ENCODE results near the gene TMEM132E. TPM values are rescaled to one million over a fixed set of nuclear protein-coding genes. Genes with fewer than 3 reads are reported as not detected.

TMEM132E gene
- total RNA-seq, 2 donors from 2014 or later, result not detected

- Mint-ChIP-seq H3K9me3 (no peaks in the 10 kb centered on the region), H3K27ac (no peak overlapping the region), H3K4me1 (ENCODE audit: low read depth in 2 of 2) (peaks cover 0 to 4% of the 10 kb centered on the region in 2 donors), H3K36me3 (no peaks in the 10 kb centered on the region), H3K4me3 (no peak overlapping the region), H3K27me3 (peaks cover 49 to 61% of the 10 kb centered on the region in 2 donors)
- no peak for DNase-seq (ENCODE audit: low spot score)
- no peak for ATAC-seq
Measured at GRCh38 chr17:34578016-34578415, 1.4 kb upstream of the TMEM132E start.

- Mint-ChIP-seq H3K4me3 (peak overlapping the region; percentile 62), H3K27ac (no peak overlapping the region), H3K27me3 (peaks cover 52 to 61% of the 10 kb centered on the region in 2 donors), H3K9me3 (no peaks in the 10 kb centered on the region), H3K4me1 (ENCODE audit: low read depth in 2 of 2) (peaks cover 0 to 4% of the 10 kb centered on the region in 2 donors), H3K36me3 (no peaks in the 10 kb centered on the region)
- DNase-seq (ENCODE audit: low spot score) (no peak), ATAC-seq (no peak)
Measured at GRCh38 chr17:34578656-34579016, 746 bp upstream of the TMEM132E start.

DNA sequence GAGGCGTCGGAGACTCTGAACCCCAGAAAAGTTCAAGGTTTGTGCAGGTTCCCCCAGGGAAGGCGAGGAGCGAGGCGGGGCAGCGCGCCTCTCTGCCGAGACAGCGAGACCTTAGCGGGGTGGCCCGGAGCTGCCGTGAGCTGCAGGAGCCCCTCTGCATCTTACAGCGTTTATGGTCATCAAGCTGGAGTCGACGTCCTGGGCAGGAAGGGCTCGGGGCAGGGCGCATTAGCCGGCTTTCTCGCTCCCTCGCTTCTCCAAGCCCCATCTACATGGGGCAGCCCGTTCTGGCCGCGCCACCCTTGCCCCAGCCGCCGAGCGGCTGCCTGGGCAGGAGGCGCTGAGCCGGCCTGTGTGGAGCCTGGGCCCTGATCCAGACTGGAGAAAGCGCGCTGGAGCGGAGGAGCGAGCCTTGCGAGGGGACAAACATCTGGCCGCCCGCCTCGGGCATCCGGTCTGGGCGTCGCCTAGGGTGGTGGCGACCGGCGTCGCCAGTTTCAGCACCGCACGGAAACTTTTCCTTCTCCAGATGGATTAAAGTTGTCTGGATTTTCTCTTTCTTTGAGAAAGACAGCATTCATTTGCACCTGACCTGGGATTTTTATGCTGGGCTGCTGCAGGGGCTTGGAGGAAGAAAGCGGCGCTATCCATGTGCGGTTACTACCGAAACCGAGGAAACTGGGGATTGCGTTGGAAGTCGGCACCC, 750 bp downstream of the TMEM132E start:
- H3K27ac Mint-ChIP-seq, result no peak overlapping the region
- H3K4me3 Mint-ChIP-seq, result peak overlapping the region; percentile 22
- H3K27me3 Mint-ChIP-seq, result peaks cover 57% of the 10 kb centered on the region in 2 donors
- peaks cover 0 to 4% of the 10 kb centered on the region in 2 donors for H3K4me1 Mint-ChIP-seq (ENCODE audit: low read depth in 2 of 2)
- no peaks in the 10 kb centered on the region for H3K9me3 Mint-ChIP-seq
- DNase-seq (ENCODE audit: low spot score) (no peak), ATAC-seq (peak in 1 of 2 donors; percentile 34)
- no peaks in the 10 kb centered on the region for H3K36me3 Mint-ChIP-seq

- Mint-ChIP-seq H3K9me3 (no peaks in the 10 kb centered on the region), H3K36me3 (no peaks in the 10 kb centered on the region), H3K27me3 (peaks cover 56 to 58% of the 10 kb centered on the region in 2 donors), H3K4me3 (no peak overlapping the region), H3K4me1 (ENCODE audit: low read depth in 2 of 2) (peaks cover 0 to 4% of the 10 kb centered on the region in 2 donors), H3K27ac (no peak overlapping the region)
- DNase-seq (ENCODE audit: low spot score), result no peak
- no peak for ATAC-seq
Measured at GRCh38 chr17:34580685-34581445, 1.5 kb downstream of the TMEM132E start.

GRCh38 chr17:34581446-34582184, 2.2 kb downstream of the TMEM132E start:
- Mint-ChIP-seq H3K4me3 (no peak overlapping the region), H3K36me3 (no peaks in the 10 kb centered on the region), H3K27me3 (peaks cover 56 to 57% of the 10 kb centered on the region in 2 donors), H3K4me1 (ENCODE audit: low read depth in 2 of 2) (peaks cover 0 to 4% of the 10 kb centered on the region in 2 donors), H3K9me3 (no peaks in the 10 kb centered on the region), H3K27ac (no peak overlapping the region)
- no peak for DNase-seq (ENCODE audit: low spot score)
- ATAC-seq, result no peak

GRCh38 chr17:34582185-34582900, 3.0 kb downstream of the TMEM132E start:
- H3K36me3 Mint-ChIP-seq, result no peaks in the 10 kb centered on the region
- H3K27ac Mint-ChIP-seq, result no peak overlapping the region
- H3K4me1 Mint-ChIP-seq (ENCODE audit: low read depth in 2 of 2), result peaks cover 0 to 4% of the 10 kb centered on the region in 2 donors
- DNase-seq (ENCODE audit: low spot score), result no peak
- H3K9me3 Mint-ChIP-seq, result no peaks in the 10 kb centered on the region
- peaks cover 49 to 53% of the 10 kb centered on the region in 2 donors for H3K27me3 Mint-ChIP-seq
- no peak overlapping the region for H3K4me3 Mint-ChIP-seq
- no peak for ATAC-seq

DNA sequence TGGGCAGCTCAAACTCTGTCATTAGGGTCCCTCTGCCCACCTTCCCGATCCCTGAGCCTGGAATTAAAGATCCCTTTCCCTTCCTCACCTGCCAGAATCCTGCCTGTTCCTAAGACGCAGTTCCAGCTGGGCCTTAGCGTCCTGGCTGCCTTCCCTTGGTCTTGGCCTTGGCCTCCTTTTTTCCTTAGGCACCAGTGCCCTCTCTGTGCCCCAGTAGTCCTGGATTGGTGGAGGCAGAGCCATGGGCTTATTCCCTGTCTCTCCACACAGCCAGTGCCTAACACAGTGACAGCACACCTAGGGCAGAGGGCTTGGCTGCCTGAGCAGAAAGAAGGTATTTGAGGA, 3.5 kb downstream of the TMEM132E start:
- no peak overlapping the region for H3K27ac Mint-ChIP-seq
- no peaks in the 10 kb centered on the region for H3K9me3 Mint-ChIP-seq
- no peak for DNase-seq (ENCODE audit: low spot score)
- no peaks in the 10 kb centered on the region for H3K36me3 Mint-ChIP-seq
- H3K4me3 Mint-ChIP-seq, result no peak overlapping the region
- ATAC-seq, result no peak
- H3K27me3 Mint-ChIP-seq, result peaks cover 46 to 51% of the 10 kb centered on the region in 2 donors
- H3K4me1 Mint-ChIP-seq (ENCODE audit: low read depth in 2 of 2), result peaks cover 0 to 4% of the 10 kb centered on the region in 2 donors

- no peak for ATAC-seq
- no peak overlapping the region for H3K4me3 Mint-ChIP-seq
- H3K4me1 Mint-ChIP-seq (ENCODE audit: low read depth in 2 of 2), result no peaks in the 10 kb centered on the region
- DNase-seq (ENCODE audit: low spot score), result no peak
- H3K27ac Mint-ChIP-seq, result no peak overlapping the region
- no peaks in the 10 kb centered on the region for H3K36me3 Mint-ChIP-seq
- peaks cover 35 to 41% of the 10 kb centered on the region in 2 donors for H3K27me3 Mint-ChIP-seq
- no peaks in the 10 kb centered on the region for H3K9me3 Mint-ChIP-seq
Measured at GRCh38 chr17:34584805-34585416, 5.5 kb downstream of the TMEM132E start.

- no peak overlapping the region for H3K4me3 Mint-ChIP-seq
- H3K9me3 Mint-ChIP-seq, result no peaks in the 10 kb centered on the region
- H3K36me3 Mint-ChIP-seq, result no peaks in the 10 kb centered on the region
- ATAC-seq (no peak), DNase-seq (ENCODE audit: low spot score) (no peak)
- H3K27ac Mint-ChIP-seq, result no peak overlapping the region
- H3K27me3 Mint-ChIP-seq, result peaks cover 46 to 49% of the 10 kb centered on the region in 2 donors
- H3K4me1 Mint-ChIP-seq (ENCODE audit: low read depth in 2 of 2), result no peaks in the 10 kb centered on the region
Measured at GRCh38 chr17:34586346-34586846, 7.0 kb downstream of the TMEM132E start.

- DNase-seq (ENCODE audit: low spot score), result no peak
- Mint-ChIP-seq H3K27ac (no peak overlapping the region), H3K4me1 (ENCODE audit: low read depth in 2 of 2) (no peaks in the 10 kb centered on the region), H3K27me3 (peaks cover 45% of the 10 kb centered on the region in 2 donors), H3K9me3 (no peaks in the 10 kb centered on the region), H3K36me3 (no peaks in the 10 kb centered on the region), H3K4me3 (no peak overlapping the region)
- no peak for ATAC-seq
Measured at GRCh38 chr17:34588266-34588665, 8.9 kb downstream of the TMEM132E start.

GRCh38 chr17:34589120-34589965, 10.0 kb downstream of the TMEM132E start:
- Mint-ChIP-seq H3K4me3 (no peak overlapping the region), H3K36me3 (no peaks in the 10 kb centered on the region), H3K27me3 (peaks cover 45% of the 10 kb centered on the region in 2 donors), H3K9me3 (no peaks in the 10 kb centered on the region), H3K27ac (no peak overlapping the region), H3K4me1 (ENCODE audit: low read depth in 2 of 2) (no peaks in the 10 kb centered on the region)
- DNase-seq (ENCODE audit: low spot score) (no peak), ATAC-seq (no peak)

DNA sequence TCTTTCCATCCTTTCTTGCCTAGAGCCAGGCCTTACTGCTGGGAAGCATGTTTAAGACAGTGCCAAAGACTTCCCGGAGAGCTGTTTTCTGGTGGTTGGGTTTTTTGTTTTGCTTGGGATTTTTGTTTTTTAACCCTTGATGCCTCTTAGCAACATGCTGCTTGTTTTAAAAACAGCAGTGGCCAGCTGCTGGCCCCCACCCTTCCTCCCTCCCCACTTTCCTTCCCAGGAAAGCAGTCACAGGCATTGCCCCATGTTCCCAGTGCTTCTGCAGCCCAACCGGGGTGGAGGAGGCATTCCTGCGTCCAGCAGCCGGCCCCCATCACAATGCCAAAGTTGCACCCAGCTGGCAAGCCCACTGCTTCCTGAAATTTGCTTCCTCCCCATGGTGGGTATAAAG, 12.6 kb downstream of the TMEM132E start:
- Mint-ChIP-seq H3K27ac (no peak overlapping the region), H3K36me3 (no peaks in the 10 kb centered on the region), H3K27me3 (peaks cover 37 to 44% of the 10 kb centered on the region in 2 donors)

More for the DNA sequence above, 12.6 kb downstream of the TMEM132E start:
- H3K9me3 Mint-ChIP-seq, result no peaks in the 10 kb centered on the region
- ATAC-seq (no peak), DNase-seq (ENCODE audit: low spot score) (no peak)
- no peak overlapping the region for H3K4me3 Mint-ChIP-seq
- H3K4me1 Mint-ChIP-seq (ENCODE audit: low read depth in 2 of 2), result no peaks in the 10 kb centered on the region
